SU-DHL-6 (cell line): ENCODE results near the gene MRPL36.

ENCODE experiments used
- H2AFZ ChIP-seq: fragments of 200-600 bp; sonication (generic); 2 replicates; pipeline ENCODE4 v1.6.1; 2014; ENCODE audit warnings: low read depth, mild to moderate bottlenecking, moderate library complexity, mixed read lengths, antibody characterized with exemption, low read length; ENCODE audit not compliant: severe bottlenecking
- H3F3A ChIP-seq: fragments of 200-600 bp; shearing (Covaris generic); 2 replicates; pipeline ENCODE4 v1.6.0; 2016; ENCODE audit warnings: antibody characterized with exemption, mild to moderate bottlenecking; ENCODE audit not compliant: insufficient read depth
- H3K27ac ChIP-seq: fragments of 200-600 bp; sonication (generic); 2 replicates; pipeline ENCODE4 v1.5.1; 2016; ENCODE audit warnings: low read depth, mild to moderate bottlenecking, low read length, moderate library complexity, mixed read lengths
- H3K27me3 ChIP-seq: fragments of 200-600 bp; sonication (generic), shearing (Covaris generic); 2 replicates; pipeline ENCODE4 v1.6.0; 2014; ENCODE audit warnings: mild to moderate bottlenecking, low read length
- H3K36me3 ChIP-seq: fragments of 200-600 bp; sonication (generic); 2 replicates; pipeline ENCODE4 v1.6.1; 2014; ENCODE audit warnings: mild to moderate bottlenecking, low read length, mixed read lengths
- H3K4me2 ChIP-seq: fragments of 300-600, 200-600 bp; shearing (Covaris generic), sonication (generic); 2 replicates; pipeline ENCODE4 v1.6.0; 2014; ENCODE audit warnings: low read length, low read depth, mild to moderate bottlenecking; ENCODE audit not compliant: poor library complexity, severe bottlenecking
- H3K4me3 ChIP-seq: fragments of 200-600 bp; sonication (generic); 2 replicates; pipeline ENCODE4 v1.5.1; 2014; ENCODE audit warnings: antibody characterized with exemption, low read length, mild to moderate bottlenecking, mixed read lengths; ENCODE audit not compliant: insufficient read depth, poor library complexity, severe bottlenecking
- H3K79me2 ChIP-seq: fragments of 200-600 bp; sonication (generic); 2 replicates; pipeline ENCODE4 v1.6.1; 2014; ENCODE audit warnings: mild to moderate bottlenecking, low read length, moderate library complexity; ENCODE audit not compliant: insufficient read depth
- H3K9ac ChIP-seq: fragments of 200-600 bp; sonication (generic); 2 replicates; pipeline ENCODE4 v1.7.0; 2014; ENCODE audit warnings: mild to moderate bottlenecking, low read length
- H3K9me2 ChIP-seq: fragments of 200-600 bp; sonication (generic); replicated peaks from 2 replicates; pipeline ENCODE4 v1.6.1; 2014; ENCODE audit warnings: low read length; ENCODE audit not compliant: insufficient read depth
- H3K9me3 ChIP-seq: fragments of 200-600 bp; sonication (generic); 2 replicates; pipeline ENCODE4 v1.6.1; 2014; ENCODE audit warnings: low read length, mixed read lengths; ENCODE audit not compliant: insufficient read depth
- H4K20me1 ChIP-seq: fragments of 200-600 bp; sonication (generic); 2 replicates; pipeline ENCODE4 v1.6.1; 2014; ENCODE audit warnings: low read depth, mild to moderate bottlenecking, antibody characterized with exemption, low read length, moderate library complexity, mixed read lengths
- CTCF ChIP-seq: fragments of 200-600 bp; sonication (generic); IDR thresholded peaks from one replicate; pipeline ENCODE4 v1.5.1; 2017; ENCODE audit warnings: antibody characterized with exemption, mild to moderate bottlenecking, low read length, moderate library complexity; ENCODE audit not compliant: insufficient read depth, poor library complexity, severe bottlenecking
- EZH2phosphoT487 ChIP-seq: fragments of 200-600 bp; sonication (generic), shearing (Covaris generic); conservative IDR thresholded peaks from 2 replicates; pipeline ENCODE4 v1.6.1; 2018; ENCODE audit warnings: mild to moderate bottlenecking, antibody characterized with exemption, low read length, moderate library complexity, mixed read lengths

Gene MRPL36

GRCh38 chr5:1770443-1770802 is 29.2 kb downstream of the MRPL36 start:
- TF ChIP-seq EZH2phosphoT487 (no peak), CTCF (no peak)
- Histone ChIP-seq H3K9ac (no peak overlapping the region), H3K27ac (no peak overlapping the region), H3K4me3 (no peak overlapping the region), H2AFZ (no peak overlapping the region), H3F3A (no peaks in the 10 kb centered on the region), H4K20me1 (no peaks in the 10 kb centered on the region), H3K9me3 (peaks cover 5% of the 10 kb centered on the region; the same call in 1 of the 2 replicates), H3K9me2 (no peaks in the 10 kb centered on the region), H3K4me2 (no peak overlapping the region), H3K27me3 (no peaks in the 10 kb centered on the region), H3K36me3 (0 out of 2 replicates have a peak, but pooled peaks cover 3% of the 10 kb centered on the region), H3K79me2 (no peaks in the 10 kb centered on the region)

- H4K20me1 ChIP-seq = no peaks in the 10 kb centered on the region
- H3K36me3 ChIP-seq = 0 out of 2 replicates have a peak, but pooled peaks cover 3% of the 10 kb centered on the region
- no peaks in the 10 kb centered on the region for H3K27me3 ChIP-seq
- no peak overlapping the region for H3K9ac ChIP-seq
- H3K4me3 ChIP-seq = no peak overlapping the region
- H3K9me3 ChIP-seq = peaks cover 5% of the 10 kb centered on the region; the same call in 1 of the 2 replicates
- no peaks in the 10 kb centered on the region for H3K9me2 ChIP-seq
- H3F3A ChIP-seq = 0 out of 2 replicates have a peak, but pooled peaks cover 1% of the 10 kb centered on the region
- no peak overlapping the region for H3K27ac ChIP-seq
- H3K4me2 ChIP-seq = no peak overlapping the region
- TF ChIP-seq CTCF (no peak), EZH2phosphoT487 (no peak)
- no peak overlapping the region for H2AFZ ChIP-seq
- H3K79me2 ChIP-seq = no peaks in the 10 kb centered on the region
Observed at GRCh38 chr5:1769752-1770442, 29.7 kb downstream of the MRPL36 start.

GRCh38 chr5:1769017-1769640 is 30.5 kb downstream of the MRPL36 start:
- no peak overlapping the region for H3K4me3 ChIP-seq
- peaks cover 5% of the 10 kb centered on the region; the same call in 1 of the 2 replicates for H3K9me3 ChIP-seq
- no peaks in the 10 kb centered on the region for H3K9me2 ChIP-seq
- no peak overlapping the region for H3K9ac ChIP-seq
- H3K36me3 ChIP-seq = 0 out of 2 replicates have a peak, but pooled peaks cover 3% of the 10 kb centered on the region
- H3K79me2 ChIP-seq = no peaks in the 10 kb centered on the region
- no peaks in the 10 kb centered on the region for H3K27me3 ChIP-seq
- H2AFZ ChIP-seq = no peak overlapping the region
- no peak overlapping the region for H3K4me2 ChIP-seq
- no peaks in the 10 kb centered on the region for H4K20me1 ChIP-seq
- H3F3A ChIP-seq = 0 out of 2 replicates have a peak, but pooled peaks cover 6% of the 10 kb centered on the region
- H3K27ac ChIP-seq = no peak overlapping the region
- TF ChIP-seq EZH2phosphoT487 (no peak), CTCF (no peak)
